ENCODE results near the gene NEK3.
"Not testable (repeated sequence)": the region's sequence is repeated elsewhere in the genome, so short reads cannot be mapped to it uniquely, and the experiment has no call there.

Gene NEK3

GRCh38 chr13:52112591-52112990 is 46.8 kb downstream of the NEK3 start:
- DNase-seq: no peak

GRCh38 chr13:52109116-52109670 is 50.2 kb downstream of the NEK3 start:
- no peak for DNase-seq

- no peak for DNase-seq
Measured at GRCh38 chr13:52105841-52106240, 53.6 kb downstream of the NEK3 start.

DNA sequence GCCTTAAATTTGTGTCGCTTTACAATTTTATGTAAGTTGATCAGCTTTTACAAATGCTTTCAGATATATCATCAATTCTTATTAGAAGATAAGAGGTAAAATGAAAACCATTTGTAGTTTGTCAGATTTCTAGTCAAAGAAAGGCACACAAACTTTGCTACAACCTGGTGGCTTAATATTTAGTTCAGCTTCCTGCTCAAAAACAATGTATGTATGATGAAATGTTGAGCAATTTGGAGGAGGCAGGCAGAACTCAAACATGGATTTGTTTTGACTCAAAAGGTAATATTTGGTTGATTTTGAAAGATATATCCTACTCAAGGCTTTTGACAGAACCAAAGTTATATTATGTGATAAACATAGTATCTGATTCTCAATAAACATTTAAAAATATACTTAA is 54.8 kb downstream of the NEK3 start:
- peak; percentile 85 for DNase-seq

DNA sequence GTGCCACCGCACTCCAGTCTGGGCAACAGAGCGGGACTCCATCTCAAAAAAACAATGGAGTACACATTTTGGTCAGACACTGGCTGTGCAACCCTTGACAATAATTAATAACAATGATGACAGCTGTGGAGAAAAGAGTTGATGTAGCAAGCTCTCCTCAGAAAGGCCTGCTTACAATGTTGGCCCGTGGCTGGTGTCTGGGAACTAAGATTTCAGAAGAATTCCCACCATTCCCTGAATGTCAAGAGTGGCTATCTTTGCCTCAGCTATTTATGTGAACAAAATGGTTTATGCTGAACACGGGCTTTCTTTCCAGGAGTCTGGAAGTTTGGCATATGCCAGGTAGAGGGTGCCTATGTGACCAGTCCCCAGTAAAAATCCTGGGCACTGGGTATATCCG is 56.0 kb downstream of the NEK3 start:
- DNase-seq: no peak

DNA sequence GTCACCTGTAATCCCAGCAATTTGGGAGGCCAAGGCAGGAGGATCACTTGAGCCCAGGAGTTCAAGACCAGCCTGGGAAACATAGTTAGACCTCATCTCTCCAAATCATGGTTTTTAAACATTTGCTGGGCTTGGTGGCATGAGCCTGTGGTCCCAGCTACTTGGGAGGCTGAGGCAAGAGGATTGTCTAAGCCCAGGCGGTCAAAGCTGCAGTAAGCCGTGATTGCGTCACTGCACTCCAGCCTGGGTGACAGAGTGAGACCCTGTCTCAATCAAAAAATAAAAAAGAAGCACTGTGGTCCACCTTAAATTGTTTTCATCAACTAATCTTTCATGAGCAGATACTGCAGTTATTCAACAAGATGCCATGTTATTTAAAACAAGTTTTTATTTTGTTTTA is 57.0 kb downstream of the NEK3 start:
- DNase-seq: not testable (repeated sequence)

DNA sequence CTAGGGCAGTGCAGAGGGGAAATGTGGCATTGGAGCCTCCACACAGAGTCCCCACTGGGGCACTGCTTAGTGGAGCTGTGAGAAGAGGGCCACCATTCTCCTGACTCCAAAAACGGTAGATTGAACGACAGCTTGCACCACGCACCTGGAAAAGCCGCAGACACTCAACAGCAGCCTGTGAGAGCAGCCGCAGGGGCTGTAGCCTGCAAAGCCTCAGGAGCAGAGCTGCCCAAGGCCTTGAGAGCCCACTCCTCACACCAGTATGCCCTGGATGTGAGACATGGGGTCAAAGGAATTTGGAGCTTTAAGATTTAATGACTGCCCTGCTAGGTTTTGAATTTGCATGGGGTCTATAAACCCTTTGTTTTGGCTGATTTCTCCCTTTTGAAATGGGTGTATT is 62.2 kb downstream of the NEK3 start:
- no peak for DNase-seq

GRCh38 chr13:52096748-52097147 is 62.6 kb downstream of the NEK3 start:
- DNase-seq: no peak

- DNase-seq: no peak
Measured at GRCh38 chr13:52096062-52096461, 63.3 kb downstream of the NEK3 start.

- DNase-seq: no peak
Measured at GRCh38 chr13:52092087-52092486, 67.3 kb downstream of the NEK3 start.

DNA sequence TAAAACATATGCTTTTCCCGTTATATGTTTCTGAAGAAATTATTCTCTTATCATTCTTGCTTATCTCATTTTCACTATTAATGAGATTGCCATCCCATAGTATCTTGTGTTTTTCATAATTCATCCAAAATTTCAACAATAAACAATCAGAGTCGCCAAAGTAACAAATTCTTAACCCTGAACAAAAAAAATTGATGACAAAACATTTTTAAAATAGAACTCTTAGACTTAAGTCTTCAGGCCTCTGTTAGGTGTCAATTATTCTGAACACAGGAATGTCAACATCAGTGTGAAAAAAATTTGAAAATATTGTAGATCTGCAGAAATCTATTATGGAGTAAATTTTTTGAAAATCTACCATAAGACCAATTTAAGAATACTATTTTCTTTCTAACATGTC is 67.9 kb downstream of the NEK3 start:
- no peak for DNase-seq

DNA sequence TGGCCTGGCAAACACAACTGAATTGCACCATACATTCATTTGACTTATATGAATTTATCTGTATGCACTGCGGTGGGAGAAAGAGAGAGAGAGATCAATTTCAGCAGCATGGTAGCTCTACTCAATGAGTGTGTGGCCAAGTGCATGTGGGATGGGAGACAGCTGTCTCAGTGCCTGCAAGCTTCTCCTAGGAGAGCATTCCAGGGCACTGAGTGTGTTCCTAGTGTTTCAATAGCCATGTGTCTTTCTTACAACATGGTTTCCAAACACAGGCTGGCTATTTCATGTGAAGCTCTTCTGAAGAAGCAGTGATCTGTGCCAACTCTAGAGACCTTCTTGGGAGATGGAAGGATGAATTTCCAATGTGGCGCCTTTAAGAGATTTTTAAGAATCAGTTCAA is 74.0 kb downstream of the NEK3 start:
- no peak for DNase-seq

- not testable (repeated sequence) for DNase-seq
Measured at GRCh38 chr13:52084981-52085380, 74.4 kb downstream of the NEK3 start.

Data from OCI-M1 (cell line).